Measurements from ENCODE around the gene FCRL3.
"Not testable (repeated sequence)": the region's sequence is repeated elsewhere in the genome, so short reads cannot be mapped to it uniquely, and the experiment has no call there.

Gene FCRL3, protein sequence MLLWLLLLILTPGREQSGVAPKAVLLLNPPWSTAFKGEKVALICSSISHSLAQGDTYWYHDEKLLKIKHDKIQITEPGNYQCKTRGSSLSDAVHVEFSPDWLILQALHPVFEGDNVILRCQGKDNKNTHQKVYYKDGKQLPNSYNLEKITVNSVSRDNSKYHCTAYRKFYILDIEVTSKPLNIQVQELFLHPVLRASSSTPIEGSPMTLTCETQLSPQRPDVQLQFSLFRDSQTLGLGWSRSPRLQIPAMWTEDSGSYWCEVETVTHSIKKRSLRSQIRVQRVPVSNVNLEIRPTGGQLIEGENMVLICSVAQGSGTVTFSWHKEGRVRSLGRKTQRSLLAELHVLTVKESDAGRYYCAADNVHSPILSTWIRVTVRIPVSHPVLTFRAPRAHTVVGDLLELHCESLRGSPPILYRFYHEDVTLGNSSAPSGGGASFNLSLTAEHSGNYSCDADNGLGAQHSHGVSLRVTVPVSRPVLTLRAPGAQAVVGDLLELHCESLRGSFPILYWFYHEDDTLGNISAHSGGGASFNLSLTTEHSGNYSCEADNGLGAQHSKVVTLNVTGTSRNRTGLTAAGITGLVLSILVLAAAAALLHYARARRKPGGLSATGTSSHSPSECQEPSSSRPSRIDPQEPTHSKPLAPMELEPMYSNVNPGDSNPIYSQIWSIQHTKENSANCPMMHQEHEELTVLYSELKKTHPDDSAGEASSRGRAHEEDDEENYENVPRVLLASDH

DNA sequence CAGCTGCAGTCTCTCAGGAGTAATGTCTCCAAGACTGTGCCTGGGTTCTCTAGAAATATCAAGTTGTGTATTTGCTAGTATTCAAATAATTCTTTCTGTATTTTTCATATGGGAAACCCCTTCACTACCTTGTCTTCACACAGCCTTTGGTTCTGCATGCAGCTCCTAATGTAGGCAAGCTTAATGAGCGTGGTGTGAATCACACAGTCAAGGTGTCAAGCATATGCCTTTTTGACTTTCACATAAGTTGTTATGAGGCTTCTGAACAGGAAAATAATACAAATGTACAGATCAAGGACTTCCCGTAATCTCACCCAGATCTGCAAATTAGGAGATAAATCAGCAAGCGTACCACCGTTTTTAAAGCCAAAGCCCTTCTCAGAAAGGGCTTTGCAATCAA lies at the start of gene FCRL3:
Gene FCRL3, minus strand, starts transcription at position 38 of the 400 bp plus-strand sequence. CDS start 280 bp downstream, outside the sequence.
- DNase-seq: no peak

DNA sequence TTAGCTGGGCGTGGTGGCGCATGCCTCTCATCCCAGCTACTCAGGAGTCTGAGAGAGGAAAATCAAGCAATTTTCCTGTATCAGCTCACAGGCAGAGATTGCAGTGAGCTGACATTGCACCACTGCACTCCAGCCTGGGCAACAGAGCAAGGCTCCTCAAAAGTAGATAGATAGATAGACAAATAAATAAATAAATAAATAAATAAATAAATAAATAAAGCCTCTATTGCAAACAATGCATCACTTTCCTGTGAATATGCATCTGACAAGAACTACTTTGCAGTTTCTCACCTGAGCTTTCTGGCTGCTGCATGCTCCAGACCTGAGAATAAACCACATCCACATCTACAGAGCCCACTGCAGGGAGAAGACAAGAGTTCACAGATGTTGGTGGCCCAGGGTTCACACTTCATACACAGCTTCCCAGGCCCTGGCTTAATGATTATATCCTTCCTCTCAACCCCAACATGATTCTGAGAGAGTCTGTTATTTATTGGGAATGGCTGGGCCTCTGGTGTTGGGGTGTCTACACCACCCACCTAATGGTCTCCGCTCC lies 47.8 kb upstream of the FCRL3 start:
- DNase-seq: no peak

DNA sequence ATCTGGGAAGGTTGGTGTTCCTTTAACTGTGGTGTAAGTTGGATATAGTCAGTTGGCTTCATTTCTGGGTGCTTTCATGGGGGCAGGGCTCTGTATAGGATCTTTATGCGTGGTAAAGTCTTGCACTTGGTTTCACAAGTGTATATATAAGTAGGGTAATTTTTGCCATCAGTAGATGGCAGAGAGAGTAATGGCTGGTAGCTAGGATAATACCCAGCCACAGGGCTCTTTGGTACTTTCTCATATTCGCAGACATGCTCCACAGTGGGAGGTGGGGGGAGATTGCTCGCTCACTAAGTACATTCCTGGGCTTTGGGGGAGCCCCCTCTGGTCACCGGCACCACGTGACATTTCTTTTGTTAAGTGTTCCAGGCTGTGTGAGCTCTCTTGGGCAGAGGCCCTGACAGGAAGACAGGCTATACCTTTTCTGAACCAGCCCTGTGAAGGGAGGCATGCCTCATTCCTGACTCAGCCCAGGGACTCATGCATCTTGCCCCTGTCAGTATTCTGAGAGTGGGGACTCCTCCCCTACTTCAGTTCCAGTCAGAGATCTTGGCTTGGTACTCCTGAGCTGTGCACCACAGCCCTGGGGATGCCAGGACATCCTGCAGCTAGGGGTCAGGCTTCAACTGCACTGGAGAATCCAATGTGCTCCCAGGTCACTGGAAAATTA lies 38.8 kb upstream of the FCRL3 start:
- no peak for DNase-seq

DNA sequence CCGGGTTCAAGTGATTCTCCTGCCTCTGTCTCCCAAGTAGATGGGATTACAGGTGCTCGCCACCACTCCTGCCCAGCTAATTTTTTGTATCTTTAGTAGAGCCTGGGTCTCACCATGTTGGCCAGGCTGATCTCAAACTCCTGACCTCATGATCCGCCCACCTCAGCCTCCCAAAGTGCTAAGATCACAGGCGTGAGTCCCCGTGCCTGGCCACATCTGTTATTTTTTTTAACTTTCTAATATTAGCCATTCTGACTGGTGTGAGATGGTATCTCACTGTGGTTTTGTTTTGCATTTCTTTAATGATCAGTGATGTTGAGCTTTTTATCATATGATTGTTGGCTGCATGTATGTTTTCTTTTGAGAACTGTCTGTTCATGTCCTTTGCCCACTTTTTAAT lies 35.4 kb upstream of the FCRL3 start:
- not testable (repeated sequence) for DNase-seq

DNA sequence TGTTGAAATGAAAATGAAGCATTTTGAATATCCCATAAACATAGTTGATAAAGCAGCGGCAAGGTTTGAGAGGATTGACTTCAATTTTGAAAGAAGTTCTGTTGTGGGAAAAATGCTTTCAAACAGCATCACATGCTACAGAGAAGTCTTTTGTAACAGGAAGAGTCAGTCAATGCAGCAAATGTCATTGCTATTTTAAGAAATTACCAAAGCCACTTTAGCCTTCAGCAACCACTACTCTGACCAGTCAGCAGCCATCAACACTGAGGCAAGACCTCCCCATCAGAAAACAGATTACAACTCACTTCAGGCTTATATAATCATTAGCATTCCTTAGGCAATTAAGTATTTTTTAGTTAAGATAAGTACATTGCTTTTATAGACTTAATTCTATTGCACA lies 33.8 kb upstream of the FCRL3 start:
- no peak for DNase-seq

DNA sequence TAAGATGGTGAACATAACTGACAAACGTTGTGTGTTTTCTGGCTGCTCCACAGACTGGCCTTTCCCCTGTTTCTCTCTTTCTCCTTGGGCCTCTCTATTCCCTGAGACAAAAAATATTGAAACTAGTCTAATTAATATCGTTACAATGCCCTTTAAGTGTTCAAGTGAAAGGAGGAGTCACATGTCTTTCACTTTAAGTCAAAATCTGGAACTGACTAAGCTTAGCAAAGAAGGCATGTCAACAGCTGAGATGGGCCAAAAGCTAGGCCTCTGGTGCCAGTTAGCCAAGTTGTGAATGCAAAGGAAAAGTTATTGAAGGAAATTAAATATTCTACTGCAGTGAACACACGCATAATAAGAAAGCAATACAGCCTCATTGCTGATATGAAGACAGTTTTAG lies 32.2 kb upstream of the FCRL3 start:
- DNase-seq: no peak

DNA sequence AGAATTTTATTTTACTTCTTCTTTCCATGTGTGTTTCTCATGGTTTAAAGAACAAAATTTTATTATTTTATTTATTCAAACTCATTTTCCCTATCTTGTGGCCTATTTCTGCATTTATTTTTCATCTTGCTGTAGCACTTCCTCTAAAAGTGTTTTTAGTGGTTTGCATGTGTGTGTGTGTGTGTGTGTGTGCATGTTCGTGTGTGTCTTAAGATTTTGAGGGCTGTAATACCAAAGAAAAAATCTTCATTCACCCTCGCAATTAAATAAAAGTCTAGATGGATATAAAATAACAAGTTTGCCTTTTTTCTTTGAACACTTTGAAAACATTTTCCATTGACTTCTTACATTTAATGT lies 24.6 kb upstream of the FCRL3 start:
- no peak for DNase-seq

DNA sequence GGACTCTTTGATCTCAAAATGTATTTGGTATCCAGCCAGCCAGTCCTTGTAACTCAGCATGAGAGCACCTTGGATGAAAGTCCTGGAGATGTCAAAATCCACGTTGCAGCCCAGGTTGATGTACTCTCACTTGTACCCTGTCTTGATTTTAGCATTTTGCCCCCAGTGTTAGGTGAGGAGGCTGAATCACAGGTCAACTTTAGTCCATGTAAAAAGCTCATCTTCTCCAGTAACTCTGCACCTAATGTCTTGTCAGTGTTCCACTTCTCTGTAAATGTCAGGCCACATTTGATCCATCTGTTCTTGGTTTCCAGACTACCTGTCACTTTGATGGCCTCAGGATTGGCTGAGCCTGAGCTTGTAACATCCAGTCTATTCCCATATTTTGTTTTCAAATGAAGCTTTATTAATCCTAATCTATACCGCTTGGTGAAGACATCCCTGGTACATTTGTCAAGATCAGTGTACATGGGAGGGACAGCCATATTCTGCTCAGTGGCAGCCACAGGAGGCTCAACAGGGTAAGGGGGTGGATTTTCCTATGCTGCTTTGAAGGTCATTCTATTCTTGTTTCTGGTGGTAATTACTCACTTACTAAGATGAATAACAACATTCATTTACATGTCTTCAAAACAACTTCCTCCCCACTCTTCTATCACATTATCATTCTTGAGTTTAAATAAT lies 24.1 kb upstream of the FCRL3 start:
- DNase-seq: no peak

DNA sequence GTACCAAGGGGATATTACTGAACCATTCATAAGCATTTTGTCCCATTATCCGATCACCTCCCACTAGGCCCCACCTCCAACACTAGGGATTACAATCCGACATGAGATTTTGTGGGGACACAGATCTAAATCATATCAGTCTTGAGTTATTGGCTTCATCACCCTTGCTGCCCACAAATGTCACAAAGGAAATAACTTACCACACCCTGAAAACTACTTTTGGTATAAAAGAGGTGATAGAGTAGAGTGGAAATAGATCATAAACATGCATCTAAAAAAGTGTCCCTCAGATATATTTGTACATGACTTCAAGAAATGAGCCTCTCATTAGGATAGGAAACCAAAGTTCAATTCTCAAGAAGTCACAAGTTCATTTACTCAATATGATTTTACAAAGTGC lies 22.6 kb upstream of the FCRL3 start:
- no peak for DNase-seq

DNA sequence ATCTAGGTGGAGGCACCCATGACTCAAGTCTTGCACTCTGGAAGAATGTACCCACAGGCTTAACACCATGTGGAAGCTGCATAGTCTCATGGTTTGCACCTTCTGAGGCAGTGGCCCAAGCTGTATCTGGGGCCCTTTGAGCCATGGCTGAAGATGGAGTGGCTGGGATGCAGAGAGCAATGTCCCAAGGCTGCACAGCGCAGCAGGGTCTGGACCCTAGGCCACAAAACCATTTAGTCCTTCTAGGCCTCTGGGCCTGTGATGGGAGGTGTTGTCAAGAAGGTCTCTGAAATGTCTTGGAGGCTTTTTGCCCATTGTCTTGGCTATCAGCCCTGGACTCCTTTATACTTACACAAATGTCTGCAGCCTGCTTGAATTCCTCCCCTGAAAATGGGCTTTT lies 21.4 kb upstream of the FCRL3 start:
- DNase-seq: no peak

DNA sequence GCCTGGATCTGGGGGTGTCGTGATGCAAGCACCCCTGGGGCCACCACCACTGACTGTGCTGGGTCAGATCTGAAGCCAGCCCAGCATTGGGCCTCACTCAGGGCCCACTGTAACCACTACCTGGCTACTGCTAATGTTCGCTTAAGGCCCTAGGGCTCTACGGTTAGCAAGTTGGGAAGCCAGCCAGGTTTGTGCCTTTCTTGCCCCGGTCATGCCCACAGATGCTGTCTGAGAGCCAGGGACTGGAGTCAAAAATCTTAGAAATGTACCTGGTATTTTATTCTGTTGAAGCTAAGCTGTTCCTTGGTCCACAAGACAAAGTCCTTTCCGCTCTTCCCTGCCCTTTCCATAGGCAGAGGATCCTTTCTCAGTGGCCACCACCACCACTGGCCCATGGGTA lies 15.2 kb upstream of the FCRL3 start:
- no peak for DNase-seq

DNA sequence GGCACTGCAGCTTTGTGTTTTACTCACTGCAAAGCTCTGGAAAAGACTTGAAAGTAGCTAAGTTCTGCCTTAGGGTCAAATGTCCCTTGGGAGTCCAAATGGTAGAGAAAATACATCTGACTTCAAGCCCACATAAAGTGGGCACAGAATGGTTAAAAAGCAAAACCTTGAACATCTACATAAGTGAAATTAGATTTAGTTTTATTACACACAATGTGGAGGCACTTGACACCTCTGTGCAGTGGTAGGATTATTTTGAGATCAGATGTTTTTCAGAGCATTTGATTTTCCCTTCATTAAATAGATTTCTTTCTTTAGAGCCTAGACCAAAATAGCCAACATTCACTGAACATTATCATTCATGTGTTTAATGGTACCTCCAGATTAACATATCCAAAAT lies 11.2 kb upstream of the FCRL3 start:
- DNase-seq: no peak

DNA sequence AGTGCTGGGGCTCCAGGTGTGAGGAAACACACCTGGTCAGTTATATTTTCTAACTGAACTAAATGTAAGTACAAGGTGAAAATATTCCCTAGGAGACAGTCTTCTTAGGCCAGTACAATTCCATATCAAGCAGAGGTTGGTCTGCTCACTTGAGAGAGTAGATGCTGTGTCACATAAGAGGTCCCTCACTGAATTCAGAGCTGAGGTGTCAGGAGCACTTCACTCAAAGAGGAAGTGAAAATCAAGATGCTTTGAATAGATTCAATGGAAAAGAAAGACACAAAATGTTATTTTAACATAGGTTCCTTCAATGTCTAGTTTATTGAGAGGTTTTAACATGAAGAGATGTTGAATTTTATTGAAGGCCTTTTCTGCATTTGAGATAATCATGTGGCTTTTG lies 4.3 kb upstream of the FCRL3 start:
- no peak for DNase-seq

DNA sequence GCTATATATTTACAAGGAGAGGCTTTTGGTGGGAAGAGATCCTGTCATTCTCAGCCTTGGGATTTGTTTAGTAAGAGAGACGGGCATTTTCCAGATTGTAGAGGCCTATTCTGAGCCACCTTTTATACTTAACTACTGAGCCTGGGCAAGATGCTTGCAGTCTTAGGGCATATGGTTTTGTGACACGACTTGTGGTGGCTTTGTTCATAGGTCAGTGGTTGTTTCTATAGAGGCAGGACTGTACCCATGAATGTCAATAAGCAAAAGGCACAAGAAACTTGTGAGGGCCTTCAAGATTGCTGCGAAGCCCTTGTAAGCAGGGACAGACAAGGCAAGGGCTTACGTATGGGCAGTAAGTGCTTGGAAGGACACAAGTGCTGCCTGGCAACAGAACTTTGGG lies 3.4 kb upstream of the FCRL3 start:
- no peak for DNase-seq

DNA sequence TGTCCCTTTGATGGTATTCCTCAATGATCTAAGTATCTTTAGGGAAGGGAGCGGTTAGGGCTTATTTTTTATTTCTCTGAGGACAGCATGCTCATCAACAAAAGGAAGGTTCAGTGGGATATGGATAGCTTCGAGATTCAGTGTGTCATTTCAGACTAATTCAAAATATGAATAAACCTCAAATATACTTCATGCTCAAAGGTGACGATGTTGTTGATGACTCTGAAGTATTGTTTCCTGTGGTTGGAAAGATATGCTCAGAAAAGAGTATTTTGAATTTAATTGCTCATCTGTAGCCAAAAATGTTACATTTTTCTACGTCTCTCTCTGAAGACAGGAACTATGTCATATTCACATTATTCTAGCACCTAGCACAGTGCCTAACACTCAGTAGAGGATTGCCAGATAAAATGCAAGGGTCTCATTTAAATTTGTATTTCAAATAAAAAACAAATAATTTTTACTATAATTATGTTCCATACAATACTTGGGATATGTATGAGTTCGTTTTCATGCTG lies 1.8 kb upstream of the FCRL3 start:
- DNase-seq: no peak

DNA sequence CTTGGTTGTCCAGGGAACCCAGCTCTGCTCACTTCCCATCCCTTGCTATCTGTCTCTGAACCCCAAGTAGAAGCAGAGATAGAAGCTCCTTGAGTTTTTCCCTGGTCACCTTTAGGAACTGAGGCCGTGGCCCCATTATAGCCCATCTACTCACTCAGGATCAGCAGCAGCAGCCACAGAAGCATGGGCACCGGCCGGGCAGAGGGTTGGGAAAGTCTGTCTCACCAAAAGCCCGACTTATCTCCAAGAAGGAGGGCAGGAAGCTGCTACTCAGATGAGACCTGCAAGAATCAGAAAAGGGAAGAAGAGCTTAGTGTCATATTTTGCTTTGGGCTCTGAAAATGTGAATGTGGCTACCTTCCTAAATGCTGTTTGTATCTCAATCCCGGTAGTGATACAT lies 264 bp downstream of the FCRL3 start:
- no peak for DNase-seq

DNA sequence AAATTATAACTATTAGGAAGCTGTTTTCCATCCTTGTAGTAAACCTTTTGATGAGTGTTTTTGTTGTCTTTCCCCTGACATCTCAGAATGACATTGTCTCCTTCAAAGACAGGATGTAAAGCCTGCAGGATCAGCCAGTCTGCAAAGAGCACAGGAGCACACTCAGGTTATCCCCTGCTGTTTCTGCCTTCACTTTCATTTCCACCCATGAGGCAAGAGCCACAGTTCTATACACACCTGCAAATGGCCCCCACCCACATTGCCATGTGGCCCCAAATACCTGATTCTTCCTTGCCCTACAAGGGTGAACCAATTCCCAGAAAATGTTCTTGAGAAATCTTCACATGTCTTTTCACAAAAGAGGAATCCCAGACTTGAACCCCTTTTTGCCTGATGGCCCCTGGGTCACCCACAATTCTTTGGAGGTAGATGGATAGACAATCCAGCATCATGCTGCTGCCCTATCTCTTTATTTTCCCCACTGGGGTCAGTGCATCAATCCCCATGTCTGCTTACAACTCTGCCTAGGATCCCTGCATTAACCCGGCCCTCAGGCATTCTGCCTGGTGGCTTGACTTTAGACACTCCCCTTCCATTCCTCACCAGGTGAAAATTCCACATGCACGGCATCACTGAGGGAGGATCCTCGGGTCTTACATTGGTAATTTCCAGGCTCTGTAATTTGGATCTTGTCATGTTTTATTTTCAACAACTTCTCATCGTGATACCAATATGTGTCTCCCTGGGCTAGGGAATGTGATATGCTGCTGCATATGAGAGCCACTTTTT lies 2.6 kb downstream of the FCRL3 start:
- no peak for DNase-seq

DNA sequence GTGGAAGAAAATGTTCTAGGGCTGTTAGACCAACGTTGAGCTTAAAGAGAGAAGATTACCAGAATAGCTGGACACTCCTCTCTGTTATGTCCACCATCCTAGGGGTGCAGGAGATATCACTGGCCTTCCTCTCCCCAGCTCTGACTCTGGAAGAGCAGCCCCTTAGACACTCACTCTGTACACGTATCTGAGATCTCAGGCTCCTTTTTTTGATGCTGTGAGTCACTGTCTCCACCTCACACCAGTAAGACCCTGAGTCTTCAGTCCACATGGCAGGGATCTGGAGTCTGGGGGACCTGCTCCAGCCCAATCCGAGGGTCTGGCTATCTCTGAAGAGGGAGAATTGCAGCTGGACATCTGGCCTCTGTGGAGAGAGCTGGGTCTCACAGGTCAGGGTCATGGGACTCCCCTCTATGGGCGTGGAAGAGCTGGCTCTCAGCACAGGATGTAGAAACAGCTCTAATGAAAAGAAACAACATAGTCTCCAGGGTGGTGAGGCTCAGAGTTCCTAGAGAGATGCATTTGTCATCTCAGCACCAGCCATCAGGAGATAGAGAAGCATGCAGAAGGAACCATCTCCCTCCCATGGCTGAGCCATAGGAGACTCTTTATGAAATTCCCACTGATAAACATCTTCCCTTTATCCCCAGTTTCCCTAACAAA lies 3.5 kb downstream of the FCRL3 start:
- DNase-seq: no peak

DNA sequence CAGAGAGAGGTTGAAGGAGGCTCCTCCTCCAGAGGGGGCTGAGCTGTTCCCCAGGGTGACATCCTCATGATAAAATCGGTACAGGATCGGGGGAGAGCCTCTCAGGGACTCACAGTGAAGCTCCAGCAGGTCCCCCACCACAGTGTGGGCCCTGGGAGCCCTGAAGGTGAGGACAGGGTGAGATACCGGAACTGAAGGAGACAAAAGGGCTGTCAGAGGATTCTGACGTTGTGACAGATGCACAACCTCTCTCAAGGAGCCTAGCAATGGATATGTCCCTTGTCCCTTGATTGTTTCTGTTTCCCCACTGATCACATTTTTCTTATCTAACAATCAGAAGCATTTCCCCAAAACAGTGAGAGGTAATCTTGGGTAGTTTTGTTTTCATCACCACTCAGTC lies 5.2 kb downstream of the FCRL3 start:
- DNase-seq: no peak

DNA sequence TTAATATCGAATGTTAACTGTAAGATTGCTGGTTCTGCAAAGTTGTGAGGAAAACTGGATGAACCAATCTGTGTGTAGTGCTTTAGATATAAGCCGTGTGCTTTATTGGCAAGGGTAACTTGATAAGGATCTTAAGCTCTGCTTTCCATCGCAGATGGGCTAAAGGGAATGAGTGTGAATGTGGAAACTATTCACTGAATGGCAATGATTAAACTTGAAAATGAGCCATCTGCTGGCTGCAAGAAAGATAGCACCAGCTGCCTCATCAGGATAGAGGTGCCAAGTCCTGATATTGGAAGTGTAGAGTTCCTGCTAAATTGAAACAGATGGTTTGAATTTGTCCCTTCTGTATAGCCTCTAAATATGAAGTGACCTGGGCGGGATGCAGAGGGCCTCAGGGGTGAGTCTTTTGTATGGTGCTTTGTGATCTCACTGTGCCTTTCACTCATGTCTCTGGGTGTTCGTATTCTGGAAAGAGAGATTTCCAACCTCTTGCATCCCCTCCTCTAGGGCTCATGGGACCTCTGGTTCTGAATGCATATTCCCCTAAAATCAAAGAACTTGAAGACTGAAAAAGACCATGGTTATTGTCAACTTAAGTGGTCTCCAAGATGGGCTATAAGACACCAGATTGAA lies 9.2 kb downstream of the FCRL3 start:
- DNase-seq: no peak
